HG03575 (cell line): ENCODE results near the gene TCHP.
"Not testable (repeated sequence)": the region's sequence is repeated elsewhere in the genome, so short reads cannot be mapped to it uniquely, and the experiment has no call there.

Source experiments
- ATAC-seq: cut with Tn5 transposase; IDR thresholded peaks from one replicate; pipeline ENCODE4 v1.9.1; 2021; ENCODE audit not compliant: unreplicated experiment, insufficient number of reproducible peaks, low FRiP score; ENCODE audit errors: extremely low read depth

The TCHP gene

DNA sequence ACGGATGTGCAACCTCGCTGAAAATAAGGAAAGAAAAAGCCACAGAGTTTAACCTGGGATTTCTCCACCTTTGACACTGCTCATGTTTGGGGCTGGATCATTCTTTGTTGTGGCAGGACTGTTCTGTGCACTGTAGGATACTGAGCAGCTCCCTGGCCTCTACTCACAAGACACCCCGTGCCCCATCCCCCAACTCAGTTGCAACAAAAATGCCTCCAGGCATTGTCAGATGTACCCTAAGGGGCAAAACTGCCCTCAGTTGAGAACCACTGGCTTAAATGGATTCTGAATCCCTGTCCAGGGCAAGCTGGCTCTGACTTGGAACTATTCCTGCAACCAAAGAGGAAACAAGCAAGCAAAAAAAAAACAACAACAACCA is 21.8 kb upstream of the TCHP start:
- no peak for ATAC-seq

- ATAC-seq: no peak
These were observed 21.3 kb upstream of the TCHP start for GRCh38 chr12:109878749-109879148.

- no peak for ATAC-seq
These were observed 20.6 kb upstream of the TCHP start for GRCh38 chr12:109879351-109880042.

DNA sequence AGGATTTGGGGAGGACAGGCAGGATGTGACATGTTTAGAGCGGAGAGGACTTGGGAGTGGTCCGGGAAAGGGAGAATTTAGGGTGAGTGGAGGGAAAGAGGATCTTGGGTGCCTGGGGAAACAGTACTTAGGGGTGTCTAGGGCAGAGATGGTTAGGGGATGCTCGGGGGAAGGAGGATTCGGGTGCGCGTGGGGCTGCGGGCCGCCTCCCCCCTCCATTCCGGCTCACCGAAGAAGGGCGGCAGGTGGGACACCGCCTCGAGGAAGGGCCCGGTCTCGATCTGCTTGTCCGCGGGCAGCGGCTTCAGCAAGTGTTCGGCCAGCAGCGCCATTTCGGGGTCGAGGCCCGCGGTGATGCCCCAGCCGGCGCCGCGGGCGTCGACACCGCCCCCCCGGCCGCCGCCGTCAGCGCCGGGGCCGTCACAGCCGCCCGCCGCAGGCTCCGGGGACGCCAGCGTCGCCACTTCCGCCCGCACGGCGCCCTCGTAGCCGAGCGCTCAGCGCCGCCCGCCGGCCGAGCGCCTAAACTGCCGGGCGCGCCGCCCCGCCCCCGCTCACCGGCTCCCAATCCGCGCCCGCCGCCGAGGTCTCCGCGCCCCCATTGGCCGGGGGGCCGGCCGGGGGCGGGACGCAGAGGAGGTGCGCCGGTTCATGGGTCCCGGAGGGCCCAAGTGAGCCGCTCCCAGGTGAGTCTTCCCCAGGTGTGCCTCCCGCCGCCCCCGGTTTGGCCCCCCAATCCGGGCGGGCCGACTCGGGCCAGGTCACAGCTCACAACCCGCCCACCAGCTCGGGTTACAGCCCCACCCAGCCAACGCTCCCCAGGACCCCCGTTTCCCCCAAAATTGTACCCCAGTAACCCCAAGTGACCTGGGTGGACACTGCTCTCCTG is 19.8 kb upstream of the TCHP start, which contains the start of gene GLTP:
Gene GLTP (minus strand): TSS at position 499 of the 889 bp plus-strand sequence. CDS start 167 bp downstream, at position 332.
- ATAC-seq: no peak

DNA sequence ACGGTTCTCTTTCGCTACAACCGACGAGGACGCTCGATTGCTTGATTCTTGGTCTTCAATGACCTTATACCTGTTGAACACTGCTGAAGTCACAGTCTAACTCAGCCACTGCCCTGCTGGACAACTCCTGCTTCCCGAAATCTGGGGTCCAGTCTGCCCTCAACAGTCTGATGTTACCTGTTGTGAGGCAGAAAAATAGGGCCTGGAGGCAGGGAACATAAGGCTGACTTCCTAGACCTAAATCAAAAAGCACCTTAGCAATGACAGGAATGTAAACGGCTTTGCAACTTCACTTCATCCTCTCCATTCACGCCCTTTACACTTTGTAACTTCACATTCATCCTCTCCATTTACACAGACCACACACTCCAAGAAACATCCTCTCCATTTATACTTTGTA is 19.1 kb upstream of the TCHP start:
- no peak for ATAC-seq

- ATAC-seq: no peak
These were observed 18.3 kb upstream of the TCHP start for GRCh38 chr12:109881752-109882151.

GRCh38 chr12:109883461-109883860 is 16.6 kb upstream of the TCHP start:
- no peak for ATAC-seq

DNA sequence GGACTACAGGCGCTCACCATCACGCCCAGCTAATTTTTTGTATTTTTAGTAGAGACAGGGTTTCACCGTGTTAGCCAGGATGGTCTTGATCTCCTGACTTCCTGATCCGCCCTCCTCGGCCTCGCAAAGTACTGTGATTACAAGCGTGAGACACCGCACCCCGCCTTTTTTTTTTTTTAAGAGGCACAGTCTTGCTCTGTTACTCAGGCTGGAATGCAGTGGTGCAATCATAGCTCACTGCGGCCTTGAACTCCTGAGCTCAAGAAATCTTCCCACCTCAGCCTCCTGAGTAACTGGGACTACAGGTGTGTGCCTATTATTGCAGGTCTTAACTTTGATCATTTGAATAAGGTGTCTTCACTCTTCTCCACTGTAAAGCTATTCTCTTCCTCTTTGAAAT is 14.5 kb upstream of the TCHP start:
- ATAC-seq: no peak

DNA sequence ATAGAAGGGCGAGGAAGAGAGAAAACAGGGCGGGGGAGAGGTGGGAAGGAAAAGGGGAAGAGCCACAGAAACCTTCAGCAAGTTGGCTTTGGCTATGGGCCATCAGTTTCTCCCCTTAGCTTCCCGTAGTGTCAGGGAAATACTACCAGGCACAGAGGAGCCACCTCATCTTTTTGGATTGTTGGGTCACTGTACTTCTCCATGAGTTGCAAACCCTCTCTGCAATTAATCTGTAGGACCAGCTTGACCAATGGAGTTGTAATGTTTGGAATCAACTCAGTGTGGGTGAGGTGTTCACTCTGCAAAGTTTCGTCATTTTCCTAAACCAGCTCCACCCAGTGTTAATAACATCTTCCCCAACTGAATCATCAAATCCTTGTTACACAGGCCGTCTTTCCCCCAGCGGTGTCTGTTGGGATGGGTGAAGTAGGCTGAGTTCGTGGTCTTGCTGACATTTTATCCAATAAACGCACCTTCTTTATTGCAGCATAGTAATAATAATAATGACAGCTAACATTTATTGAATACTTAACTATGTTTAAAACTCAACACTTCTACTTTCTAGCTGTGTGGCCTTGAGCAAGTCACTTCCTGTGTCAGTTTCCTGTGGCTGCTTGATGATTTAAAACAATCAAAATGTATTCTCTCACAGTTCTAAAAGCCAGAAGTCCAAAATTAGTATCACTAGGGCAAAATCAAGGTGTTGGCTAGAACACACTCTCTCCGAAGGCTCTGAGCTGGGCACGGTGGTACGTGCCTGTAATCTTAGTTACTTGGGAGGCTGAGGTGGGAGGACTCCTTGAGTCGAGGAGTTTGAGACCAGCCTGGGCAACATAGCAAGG is 11.7 kb upstream of the TCHP start:
- ATAC-seq: no peak

GRCh38 chr12:109890620-109891170 is 9.4 kb upstream of the TCHP start:
- ATAC-seq: no peak

GRCh38 chr12:109891731-109892130 is 8.3 kb upstream of the TCHP start:
- not testable (repeated sequence) for ATAC-seq

GRCh38 chr12:109892165-109892715 is 7.8 kb upstream of the TCHP start:
- no peak for ATAC-seq

GRCh38 chr12:109892748-109893147 is 7.3 kb upstream of the TCHP start:
- no peak for ATAC-seq

DNA sequence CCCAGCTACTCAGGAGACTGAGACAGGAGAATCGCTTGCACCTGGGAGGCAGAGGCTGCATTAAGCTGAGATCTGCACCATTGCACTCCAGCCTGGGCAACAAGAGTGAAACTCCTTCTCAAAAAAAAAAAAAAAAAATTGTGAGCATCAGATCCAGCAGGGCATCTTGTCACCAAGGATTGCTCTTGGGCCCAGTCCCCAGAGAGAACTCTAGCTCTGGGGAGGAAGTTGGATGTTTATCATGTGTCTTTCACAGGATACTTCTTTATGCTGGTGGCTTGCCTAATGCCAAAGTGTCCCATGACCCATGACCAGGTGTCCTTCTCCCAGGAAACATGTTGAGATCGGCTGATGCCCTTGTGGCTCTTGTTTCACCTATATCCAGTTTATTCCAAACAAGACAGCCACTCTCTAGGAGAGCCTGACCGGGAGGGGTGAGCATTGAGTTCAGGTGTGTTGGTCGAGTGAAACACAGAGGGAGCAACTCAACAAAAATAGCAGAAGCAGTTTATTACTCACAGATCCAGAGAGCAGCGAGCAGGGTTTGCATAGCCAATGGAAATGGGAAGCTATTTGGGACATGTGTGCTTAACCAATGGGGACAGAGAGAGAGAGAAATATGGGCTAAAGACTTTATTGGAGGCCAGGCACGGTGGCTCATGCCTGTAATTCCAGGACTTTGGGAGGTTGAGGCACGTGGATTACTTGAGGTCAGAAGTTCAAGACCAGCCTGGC is 6.6 kb upstream of the TCHP start:
- no peak for ATAC-seq

- ATAC-seq: no peak
These were observed 5.1 kb upstream of the TCHP start for GRCh38 chr12:109894939-109895338.

GRCh38 chr12:109896188-109896587 is 3.9 kb upstream of the TCHP start:
- no peak for ATAC-seq

DNA sequence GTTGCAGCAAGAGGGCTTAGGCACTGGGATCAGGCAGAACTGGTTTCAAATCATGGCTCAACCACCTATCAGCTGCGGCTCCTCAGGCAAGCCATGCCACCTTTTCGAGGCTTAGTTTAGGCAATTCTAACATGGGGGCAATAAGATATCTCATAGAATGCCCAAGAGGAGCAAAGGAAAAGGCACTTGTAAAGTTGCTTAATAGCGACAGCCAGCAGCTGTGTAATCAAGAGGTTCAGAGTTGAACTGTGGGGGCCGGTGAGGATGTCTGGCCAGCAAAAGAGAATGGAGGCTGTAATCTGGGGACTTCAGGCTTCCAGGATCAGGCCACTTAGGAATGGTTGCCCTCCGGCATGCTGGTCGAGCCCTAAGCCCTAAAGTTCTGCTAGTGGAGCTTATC is 3.0 kb upstream of the TCHP start:
- no peak for ATAC-seq

GRCh38 chr12:109899345-109899744 is 729 bp upstream of the TCHP start:
- ATAC-seq: not testable (repeated sequence)
